GM18951 (cell line): ENCODE data around the gene GMNN.

ENCODE experiments used
- POLR2A ChIP-seq: IDR thresholded peaks from 4 replicates; pipeline ENCODE4 v1.6.1; 2011; ENCODE audit warnings: mild to moderate bottlenecking; ENCODE audit not compliant: insufficient read length, insufficient read depth; ENCODE audit errors: extremely low read depth
- in situ Hi-C: fragments of 300-500 bp; cut with MboI; formaldehyde crosslinking; loops from one replicate; pipeline ENCODE4 v1.12.0; 2022; ENCODE audit warnings: low sequenced_read_pairs, mixed read lengths, inconsistent platforms; ENCODE audit not compliant: unreplicated experiment

Gene GMNN

GRCh38 chr6:24766680-24767462 lies 7.9 kb upstream of the GMNN start:
- in situ Hi-C loops: loop anchor here (10.0 kb wide), 1 partner anchor 182 kb away; no protein-coding TSS in a partner anchor
- TF ChIP-seq POLR2A: no peak

GRCh38 chr6:24768361-24768760 lies 6.4 kb upstream of the GMNN start:
- no peak for TF ChIP-seq POLR2A
- in situ Hi-C loops: loop anchor here (10.0 kb wide), 1 partner anchor 184 kb away; no protein-coding TSS in a partner anchor

GRCh38 chr6:24775520-24776058 lies 852 bp downstream of the GMNN start:
- no peak for TF ChIP-seq POLR2A
- in situ Hi-C loops: no loop called here

- no peak for TF ChIP-seq POLR2A
- in situ Hi-C loops: no loop called here
Observed at GRCh38 chr6:24777227-24777626, 2.5 kb downstream of the GMNN start.

- no peak for TF ChIP-seq POLR2A
- in situ Hi-C loops: no loop called here
Observed at GRCh38 chr6:24778121-24778520, 3.4 kb downstream of the GMNN start.

- TF ChIP-seq POLR2A: no peak
- in situ Hi-C loops: no loop called here
Observed at GRCh38 chr6:24778878-24779277, 4.1 kb downstream of the GMNN start.

- TF ChIP-seq POLR2A: no peak
- in situ Hi-C loops: no loop called here
Observed at GRCh38 chr6:24779416-24780016, 4.8 kb downstream of the GMNN start.

GRCh38 chr6:24780206-24780605 lies 5.5 kb downstream of the GMNN start:
- no peak for TF ChIP-seq POLR2A

GRCh38 chr6:24788031-24788665 lies 13.4 kb downstream of the GMNN start:
- no peak for TF ChIP-seq POLR2A
- in situ Hi-C loops: no loop called here

More at GRCh38 chr6:24780206-24780605, 5.5 kb downstream of the GMNN start:
- in situ Hi-C loops: no loop called here

- TF ChIP-seq POLR2A: no peak
- in situ Hi-C loops: no loop called here
Observed at GRCh38 chr6:24795106-24795505, 20.4 kb downstream of the GMNN start.

GRCh38 chr6:24796616-24797290 lies 22.0 kb downstream of the GMNN start:
- no peak for TF ChIP-seq POLR2A
- in situ Hi-C loops: no loop called here

- in situ Hi-C loops: no loop called here
- no peak for TF ChIP-seq POLR2A
Observed at GRCh38 chr6:24797596-24798216, 23.0 kb downstream of the GMNN start.
